Fibroblast of peridontal ligament (primary cell): Measurements from ENCODE around the gene DHRS9.
A peak's percentile ranks its signal among the peaks of the same experiment; 100 is the strongest.
"Not testable (repeated sequence)": the region's sequence is repeated elsewhere in the genome, so short reads cannot be mapped to it uniquely, and the experiment has no call there.

Experiments
- DNase-seq: peaks from one replicate; pipeline ENCODE4 v3.0.0-alpha.2; 2010; ENCODE audit errors: extremely low read depth

Gene DHRS9

GRCh38 chr2:169095621-169096105 is 26.3 kb downstream of the DHRS9 start:
- DNase-seq, result peak; percentile 91

- DNase-seq, result no peak
Observed at GRCh38 chr2:169104848-169105247, 35.5 kb downstream of the DHRS9 start.

- DNase-seq, result no peak
Observed at GRCh38 chr2:169105476-169105875, 36.1 kb downstream of the DHRS9 start.

- no peak for DNase-seq
Observed at GRCh38 chr2:169106134-169106533, 36.8 kb downstream of the DHRS9 start.

- no peak for DNase-seq
Observed at GRCh38 chr2:169106563-169107545, 37.5 kb downstream of the DHRS9 start.

- no peak for DNase-seq
Observed at GRCh38 chr2:169107645-169108044, 38.3 kb downstream of the DHRS9 start.

- no peak for DNase-seq
Observed at GRCh38 chr2:169108099-169108884, 38.9 kb downstream of the DHRS9 start.

- DNase-seq, result peak; percentile 77
Observed at GRCh38 chr2:169109502-169110409, 40.4 kb downstream of the DHRS9 start.

- DNase-seq, result no peak
Observed at GRCh38 chr2:169110419-169110818, 41.1 kb downstream of the DHRS9 start.

GRCh38 chr2:169110916-169111315 is 41.6 kb downstream of the DHRS9 start:
- DNase-seq, result no peak

GRCh38 chr2:169112841-169113240 is 43.5 kb downstream of the DHRS9 start:
- no peak for DNase-seq

GRCh38 chr2:169114056-169114455 is 44.7 kb downstream of the DHRS9 start:
- DNase-seq, result no peak

- no peak for DNase-seq
Observed at GRCh38 chr2:169116327-169116726, 47.0 kb downstream of the DHRS9 start.

- DNase-seq, result no peak
Observed at GRCh38 chr2:169116993-169117392, 47.6 kb downstream of the DHRS9 start.

- DNase-seq, result no peak
Observed at GRCh38 chr2:169118060-169118459, 48.7 kb downstream of the DHRS9 start.

GRCh38 chr2:169119123-169119760 is 49.9 kb downstream of the DHRS9 start:
- peak; percentile 15 for DNase-seq

- no peak for DNase-seq
Observed at GRCh38 chr2:169119851-169120250, 50.5 kb downstream of the DHRS9 start.

GRCh38 chr2:169129703-169130243 is 60.4 kb downstream of the DHRS9 start:
- no peak for DNase-seq

GRCh38 chr2:169131587-169132512 is 62.5 kb downstream of the DHRS9 start:
- DNase-seq, result peak; percentile 70

GRCh38 chr2:169134272-169134671 is 64.9 kb downstream of the DHRS9 start:
- DNase-seq, result not testable (repeated sequence)
